Astrocyte of the spinal cord (primary cell): ENCODE results near the gene RAB4A.
"Not testable (repeated sequence)": the region's sequence is repeated elsewhere in the genome, so short reads cannot be mapped to it uniquely, and the experiment has no call there.

Source experiments
- DNase-seq: peaks from one replicate; pipeline ENCODE4 v3.0.0; 2011; ENCODE audit warnings: low read depth, low spot score
- H3K4me3 ChIP-seq: 2 replicates; pipeline ENCODE4 v1.5.1; 2011; ENCODE audit warnings: low read depth, mild to moderate bottlenecking, low read length, moderate library complexity
- CTCF ChIP-seq: IDR thresholded peaks from 2 replicates; pipeline ENCODE4 v1.5.1; 2012; ENCODE audit warnings: low read depth, mild to moderate bottlenecking, low read length, inconsistent platforms
- in situ Hi-C: cut with HindIII; loops from 2 replicates; pipeline ENCODE4 v1.10.0; 2017; ENCODE audit warnings: low sequenced_read_pairs

Gene RAB4A

GRCh38 chr1:229323885-229324553 is 53.1 kb downstream of the RAB4A start:
- no peak for DNase-seq
- TF ChIP-seq CTCF: no peak
- H3K4me3 ChIP-seq: no peak overlapping the region
- in situ Hi-C loops: no loop called here

- no peak for DNase-seq
- no peak overlapping the region for H3K4me3 ChIP-seq
- in situ Hi-C loops: loop anchor here (25.0 kb wide), 1 partner anchor 112 kb away; the partner anchor contains the start of gene ACTA1
- TF ChIP-seq CTCF: no peak
Measured at GRCh38 chr1:229325401-229325800, 54.5 kb downstream of the RAB4A start.

GRCh38 chr1:229325853-229326487 is 55.1 kb downstream of the RAB4A start:
- no peak for DNase-seq
- TF ChIP-seq CTCF: no peak
- in situ Hi-C loops: loop anchor here (25.0 kb wide), 1 partner anchor 111 kb away; the partner anchor contains the start of gene ACTA1
- no peak overlapping the region for H3K4me3 ChIP-seq

GRCh38 chr1:229326601-229327000 is 55.7 kb downstream of the RAB4A start:
- no peak overlapping the region for H3K4me3 ChIP-seq
- TF ChIP-seq CTCF: no peak
- in situ Hi-C loops: loop anchor here (25.0 kb wide), 1 partner anchor 111 kb away; the partner anchor contains the start of gene ACTA1
- no peak for DNase-seq

GRCh38 chr1:229327765-229328164 is 56.9 kb downstream of the RAB4A start:
- H3K4me3 ChIP-seq, DNase-seq: not testable (repeated sequence)
- in situ Hi-C loops: loop anchor here (25.0 kb wide), 1 partner anchor 110 kb away; the partner anchor contains the start of gene ACTA1

GRCh38 chr1:229328598-229329362 is 57.9 kb downstream of the RAB4A start:
- no peak for DNase-seq
- in situ Hi-C loops: loop anchor here (25.0 kb wide), 1 partner anchor 109 kb away; the partner anchor contains the start of gene ACTA1
- no peak for TF ChIP-seq CTCF
- no peak overlapping the region for H3K4me3 ChIP-seq
